C4-2B (cell line): ENCODE measurements around the gene SHISA9.

Experiments used
- ZFX ChIP-seq: fragments of 450-650 bp; IDR thresholded peaks from 2 replicates; pipeline ENCODE4 v1.6.1; 2017
- TF ChIP-seq, protein P1 (sequence below): fragments of 450-650 bp; conservative IDR thresholded peaks from 2 replicates; pipeline ENCODE4 v1.5.1; 2017; ENCODE audit warnings: mild to moderate bottlenecking

DNA sequence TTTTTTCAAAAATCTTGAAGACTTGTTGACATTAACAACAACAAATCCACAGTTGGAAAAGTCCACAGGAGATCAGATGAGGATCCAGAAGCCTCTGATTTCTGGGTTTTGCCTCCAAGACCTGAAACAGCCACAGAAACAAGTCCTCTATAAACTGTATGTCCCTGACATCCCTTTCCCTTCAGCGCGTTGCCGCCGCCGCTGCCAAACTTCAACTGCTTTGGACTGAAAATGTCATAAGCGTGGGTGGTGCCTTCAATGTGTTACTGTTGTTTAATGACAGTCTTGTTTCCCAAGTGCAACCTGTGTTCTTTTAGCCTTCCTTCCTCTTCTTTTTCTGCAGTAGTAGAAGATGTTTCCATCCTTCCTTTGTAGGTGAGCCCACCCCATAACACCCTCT lies 334.9 kb downstream of the SHISA9 start:
- TF ChIP-seq, protein P1, sequence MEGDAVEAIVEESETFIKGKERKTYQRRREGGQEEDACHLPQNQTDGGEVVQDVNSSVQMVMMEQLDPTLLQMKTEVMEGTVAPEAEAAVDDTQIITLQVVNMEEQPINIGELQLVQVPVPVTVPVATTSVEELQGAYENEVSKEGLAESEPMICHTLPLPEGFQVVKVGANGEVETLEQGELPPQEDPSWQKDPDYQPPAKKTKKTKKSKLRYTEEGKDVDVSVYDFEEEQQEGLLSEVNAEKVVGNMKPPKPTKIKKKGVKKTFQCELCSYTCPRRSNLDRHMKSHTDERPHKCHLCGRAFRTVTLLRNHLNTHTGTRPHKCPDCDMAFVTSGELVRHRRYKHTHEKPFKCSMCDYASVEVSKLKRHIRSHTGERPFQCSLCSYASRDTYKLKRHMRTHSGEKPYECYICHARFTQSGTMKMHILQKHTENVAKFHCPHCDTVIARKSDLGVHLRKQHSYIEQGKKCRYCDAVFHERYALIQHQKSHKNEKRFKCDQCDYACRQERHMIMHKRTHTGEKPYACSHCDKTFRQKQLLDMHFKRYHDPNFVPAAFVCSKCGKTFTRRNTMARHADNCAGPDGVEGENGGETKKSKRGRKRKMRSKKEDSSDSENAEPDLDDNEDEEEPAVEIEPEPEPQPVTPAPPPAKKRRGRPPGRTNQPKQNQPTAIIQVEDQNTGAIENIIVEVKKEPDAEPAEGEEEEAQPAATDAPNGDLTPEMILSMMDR = no peak
- no peak for TF ChIP-seq ZFX
